WTC11 (cell line): ENCODE data around the gene FAM3D. TPM values are rescaled to one million over a fixed set of nuclear protein-coding genes. Genes with fewer than 3 reads are reported as not detected.

ENCODE experiments used
- ATAC-seq: fragments of 200-7000 bp; cut with Tn5 transposase; 2 replicates; pipeline ENCODE4 v1.10.0; 2021; ENCODE audit warnings: mild to moderate bottlenecking, moderate library complexity
- CTCF ChIA-PET: fragments of 300-600 bp; sonication (Branson Sonifier 250); formaldehyde crosslinking; loops from one replicate; lab custom pipeline; 2021; ENCODE audit warnings: antibody characterized with exemption; lab: Charles Lee
- POLR2A ChIA-PET: fragments of 350-600 bp; sonication (Branson Sonifier 250); formaldehyde crosslinking; loops from one replicate; lab custom pipeline; 2021; ENCODE audit warnings: antibody characterized with exemption; lab: Charles Lee
- DNase-seq: peaks from one replicate; pipeline ENCODE4 v3.0.0; 2021; ENCODE audit warnings: low spot score
- H3K27ac Mint-ChIP-seq: 2 replicates; pipeline ENCODE4 v1.8.0; 2021; ENCODE audit warnings: mixed read lengths
- H3K27me3 Mint-ChIP-seq: 2 replicates; pipeline ENCODE4 v1.8.0; 2021; ENCODE audit warnings: low read depth, mild to moderate bottlenecking, moderate library complexity, mixed read lengths
- H3K36me3 Mint-ChIP-seq: 2 replicates; pipeline ENCODE4 v1.8.0; 2021; ENCODE audit warnings: mixed read lengths
- H3K4me1 Mint-ChIP-seq: 2 replicates; pipeline ENCODE4 v1.8.0; 2022; ENCODE audit warnings: mixed read lengths
- H3K4me3 Mint-ChIP-seq: 2 replicates; pipeline ENCODE4 v1.8.0; 2021; ENCODE audit warnings: mild to moderate bottlenecking, moderate library complexity, mixed read lengths
- H3K9me3 Mint-ChIP-seq: 2 replicates; pipeline ENCODE4 v1.8.0; 2021; ENCODE audit warnings: mixed read lengths
- ATF1 ChIP-seq: sonication (generic); formaldehyde crosslinking; IDR thresholded peaks from 2 replicates; pipeline ENCODE4 v1.8.1; 2023; ENCODE audit warnings: mild to moderate bottlenecking, moderate library complexity, missing genetic modification reagents
- CREM ChIP-seq: sonication (generic); formaldehyde crosslinking; IDR thresholded peaks from 2 replicates; pipeline ENCODE4 v1.8.1; 2022; ENCODE audit warnings: mild to moderate bottlenecking, missing genetic modification reagents, moderate library complexity
- ESRRA ChIP-seq: sonication (generic); formaldehyde crosslinking; IDR thresholded peaks from 2 replicates; pipeline ENCODE4 v1.8.1; 2022; ENCODE audit warnings: mild to moderate bottlenecking, missing genetic modification reagents, borderline replicate concordance
- FOXJ3 ChIP-seq: sonication (generic); formaldehyde crosslinking; IDR thresholded peaks from 2 replicates; pipeline ENCODE4 v1.9.0; 2021; ENCODE audit warnings: missing genetic modification reagents, mild to moderate bottlenecking, borderline replicate concordance
- FOXP1 ChIP-seq: sonication (generic); formaldehyde crosslinking; IDR thresholded peaks from 2 replicates; pipeline ENCODE4 v1.8.0; 2022; ENCODE audit warnings: missing genetic modification reagents, mild to moderate bottlenecking, moderate library complexity, borderline replicate concordance
- HMGA2 ChIP-seq: fragments of 250-450 bp; sonication (Bioruptor Pico); IDR thresholded peaks from 2 replicates; pipeline ENCODE4 v1.4.0; 2021; ENCODE audit warnings: mild to moderate bottlenecking, moderate library complexity
- NFE2L1 ChIP-seq: sonication (generic); formaldehyde crosslinking; IDR thresholded peaks from 2 replicates; pipeline ENCODE4 v1.8.1; 2023; ENCODE audit warnings: missing genetic modification reagents
- NR1H2 ChIP-seq: sonication (generic); formaldehyde crosslinking; IDR thresholded peaks from 2 replicates; pipeline ENCODE4 v1.9.0; 2021; ENCODE audit warnings: mild to moderate bottlenecking, moderate library complexity, missing genetic modification reagents
- NR3C1 ChIP-seq: sonication (generic); formaldehyde crosslinking; conservative IDR thresholded peaks from 2 replicates; pipeline ENCODE4 v1.8.1; 2023; ENCODE audit warnings: low read depth, mild to moderate bottlenecking, missing genetic modification reagents
- PRRX2 ChIP-seq: fragments of 250-450 bp; sonication (Bioruptor Pico); IDR thresholded peaks from 2 replicates; pipeline ENCODE4 v1.8.0; 2021; ENCODE audit warnings: mild to moderate bottlenecking
- SMAD4 ChIP-seq: sonication (generic); formaldehyde crosslinking; IDR thresholded peaks from 2 replicates; pipeline ENCODE4 v1.8.0; 2022; ENCODE audit warnings: mild to moderate bottlenecking, missing genetic modification reagents
- TEAD1 ChIP-seq: sonication (generic); formaldehyde crosslinking; IDR thresholded peaks from 2 replicates; pipeline ENCODE4 v1.8.0; 2022; ENCODE audit warnings: mild to moderate bottlenecking, missing genetic modification reagents
- ZBTB21 ChIP-seq: sonication (generic); formaldehyde crosslinking; IDR thresholded peaks from 2 replicates; pipeline ENCODE4 v1.8.1; 2023; ENCODE audit warnings: mild to moderate bottlenecking, missing genetic modification reagents, borderline replicate concordance
- ZNF219 ChIP-seq: sonication (generic); formaldehyde crosslinking; IDR thresholded peaks from 2 replicates; pipeline ENCODE4 v1.8.0; 2023; ENCODE audit warnings: missing genetic modification reagents, mild to moderate bottlenecking, borderline replicate concordance
- ZNF232 ChIP-seq: sonication (generic); formaldehyde crosslinking; IDR thresholded peaks from 2 replicates; pipeline ENCODE4 v1.8.0; 2022; ENCODE audit warnings: mild to moderate bottlenecking, missing genetic modification reagents
- ZNF671 ChIP-seq: fragments of 250-450 bp; sonication (Bioruptor Pico); IDR thresholded peaks from 2 replicates; pipeline ENCODE4 v1.8.0; 2021; ENCODE audit warnings: mild to moderate bottlenecking
- total RNA-seq: library from RNA; stranded (reverse); gene quantifications from 3 replicates; pipeline ENCODE4 v1.2.3, GENCODE V29; 2021
- TF ChIP-seq, protein P1 (sequence below): sonication (generic); formaldehyde crosslinking; IDR thresholded peaks from 2 replicates; pipeline ENCODE4 v1.8.1; 2022; ENCODE audit warnings: mild to moderate bottlenecking, moderate library complexity, missing genetic modification reagents
- TF ChIP-seq, protein P2 (sequence below): sonication (generic); formaldehyde crosslinking; IDR thresholded peaks from 2 replicates; pipeline ENCODE4 v1.8.1; 2022; ENCODE audit warnings: low read depth, mild to moderate bottlenecking, moderate library complexity, missing genetic modification reagents, borderline replicate concordance
- TF ChIP-seq, protein P3 (sequence below): sonication (generic); formaldehyde crosslinking; IDR thresholded peaks from 2 replicates; pipeline ENCODE4 v1.8.1; 2022; ENCODE audit warnings: missing genetic modification reagents, borderline replicate concordance
- TF ChIP-seq, protein P4 (sequence below): fragments of 250-450 bp; sonication (Bioruptor Pico); IDR thresholded peaks from 2 replicates; pipeline ENCODE4 v1.9.0; 2021; ENCODE audit warnings: mild to moderate bottlenecking
- TF ChIP-seq, protein P5 (sequence below): sonication (generic); formaldehyde crosslinking; IDR thresholded peaks from 2 replicates; pipeline ENCODE4 v1.8.1; 2023; ENCODE audit warnings: mild to moderate bottlenecking, moderate library complexity, missing genetic modification reagents
- TF ChIP-seq, protein P6 (sequence below): sonication (generic); formaldehyde crosslinking; IDR thresholded peaks from 2 replicates; pipeline ENCODE4 v1.8.0; 2022; ENCODE audit warnings: mild to moderate bottlenecking, missing genetic modification reagents

Gene FAM3D
- total RNA-seq, 1 experiment from 2014 or later = 0.66 TPM

DNA sequence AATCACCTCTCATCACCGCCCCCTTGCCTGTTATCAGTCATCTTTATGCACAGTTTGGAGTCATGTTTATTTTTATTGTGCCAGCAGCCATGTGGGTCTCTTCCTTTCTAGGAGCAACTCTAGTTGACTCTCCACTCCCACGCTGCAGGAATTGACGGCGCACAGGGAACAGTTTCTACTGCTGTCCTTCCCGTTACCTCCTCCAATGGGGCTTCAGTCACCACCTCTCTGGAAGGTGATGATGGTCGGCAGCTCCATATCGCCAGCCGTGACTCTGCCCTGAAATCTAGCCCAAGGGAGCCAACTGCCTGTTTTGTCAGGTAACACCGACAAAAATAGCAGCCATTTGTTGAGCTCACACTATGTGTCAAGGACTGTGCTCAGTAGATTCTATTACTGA lies 53.7 kb downstream of the FAM3D start:
- no peaks in the 10 kb centered on the region for H3K36me3 Mint-ChIP-seq
- H3K4me3 Mint-ChIP-seq = no peak overlapping the region
- ChIA-PET POLR2A (no interaction called here), CTCF (interaction anchor here (1.1 kb wide), 1 partner anchor 17 kb away, joined by 4 read pairs; no protein-coding TSS in a partner anchor)
- no peaks in the 10 kb centered on the region for H3K27me3 Mint-ChIP-seq
- ATAC-seq (no peak), DNase-seq (no peak)
- TF ChIP-seq, protein P1, sequence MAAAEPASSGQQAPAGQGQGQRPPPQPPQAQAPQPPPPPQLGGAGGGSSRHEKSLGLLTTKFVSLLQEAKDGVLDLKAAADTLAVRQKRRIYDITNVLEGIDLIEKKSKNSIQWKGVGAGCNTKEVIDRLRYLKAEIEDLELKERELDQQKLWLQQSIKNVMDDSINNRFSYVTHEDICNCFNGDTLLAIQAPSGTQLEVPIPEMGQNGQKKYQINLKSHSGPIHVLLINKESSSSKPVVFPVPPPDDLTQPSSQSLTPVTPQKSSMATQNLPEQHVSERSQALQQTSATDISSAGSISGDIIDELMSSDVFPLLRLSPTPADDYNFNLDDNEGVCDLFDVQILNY (CRISPR knock-in tag) = no peak
- TF ChIP-seq, protein P2, sequence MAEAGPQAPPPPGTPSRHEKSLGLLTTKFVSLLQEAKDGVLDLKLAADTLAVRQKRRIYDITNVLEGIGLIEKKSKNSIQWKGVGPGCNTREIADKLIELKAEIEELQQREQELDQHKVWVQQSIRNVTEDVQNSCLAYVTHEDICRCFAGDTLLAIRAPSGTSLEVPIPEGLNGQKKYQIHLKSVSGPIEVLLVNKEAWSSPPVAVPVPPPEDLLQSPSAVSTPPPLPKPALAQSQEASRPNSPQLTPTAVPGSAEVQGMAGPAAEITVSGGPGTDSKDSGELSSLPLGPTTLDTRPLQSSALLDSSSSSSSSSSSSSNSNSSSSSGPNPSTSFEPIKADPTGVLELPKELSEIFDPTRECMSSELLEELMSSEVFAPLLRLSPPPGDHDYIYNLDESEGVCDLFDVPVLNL (CRISPR knock-in tag) = no peak
- no peak for TF ChIP-seq PRRX2
- TF ChIP-seq FOXJ3 (CRISPR knock-in tag) = no peak
- TF ChIP-seq ZNF219 (CRISPR knock-in tag) = no peak
- no peak for TF ChIP-seq NR3C1 (CRISPR knock-in tag)
- no peak for TF ChIP-seq HMGA2 (CRISPR knock-in tag)
- TF ChIP-seq ATF1 (CRISPR knock-in tag) = no peak
- TF ChIP-seq, protein P3, sequence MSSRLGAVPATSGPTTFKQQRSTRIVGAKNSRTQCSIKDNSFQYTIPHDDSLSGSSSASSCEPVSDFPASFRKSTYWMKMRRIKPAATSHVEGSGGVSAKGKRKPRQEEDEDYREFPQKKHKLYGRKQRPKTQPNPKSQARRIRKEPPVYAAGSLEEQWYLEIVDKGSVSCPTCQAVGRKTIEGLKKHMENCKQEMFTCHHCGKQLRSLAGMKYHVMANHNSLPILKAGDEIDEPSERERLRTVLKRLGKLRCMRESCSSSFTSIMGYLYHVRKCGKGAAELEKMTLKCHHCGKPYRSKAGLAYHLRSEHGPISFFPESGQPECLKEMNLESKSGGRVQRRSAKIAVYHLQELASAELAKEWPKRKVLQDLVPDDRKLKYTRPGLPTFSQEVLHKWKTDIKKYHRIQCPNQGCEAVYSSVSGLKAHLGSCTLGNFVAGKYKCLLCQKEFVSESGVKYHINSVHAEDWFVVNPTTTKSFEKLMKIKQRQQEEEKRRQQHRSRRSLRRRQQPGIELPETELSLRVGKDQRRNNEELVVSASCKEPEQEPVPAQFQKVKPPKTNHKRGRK = no peak
- no peak for TF ChIP-seq ZNF232 (CRISPR knock-in tag)
- no peak for TF ChIP-seq NR1H2
- no peak for TF ChIP-seq ZNF671
- TF ChIP-seq, protein P4, sequence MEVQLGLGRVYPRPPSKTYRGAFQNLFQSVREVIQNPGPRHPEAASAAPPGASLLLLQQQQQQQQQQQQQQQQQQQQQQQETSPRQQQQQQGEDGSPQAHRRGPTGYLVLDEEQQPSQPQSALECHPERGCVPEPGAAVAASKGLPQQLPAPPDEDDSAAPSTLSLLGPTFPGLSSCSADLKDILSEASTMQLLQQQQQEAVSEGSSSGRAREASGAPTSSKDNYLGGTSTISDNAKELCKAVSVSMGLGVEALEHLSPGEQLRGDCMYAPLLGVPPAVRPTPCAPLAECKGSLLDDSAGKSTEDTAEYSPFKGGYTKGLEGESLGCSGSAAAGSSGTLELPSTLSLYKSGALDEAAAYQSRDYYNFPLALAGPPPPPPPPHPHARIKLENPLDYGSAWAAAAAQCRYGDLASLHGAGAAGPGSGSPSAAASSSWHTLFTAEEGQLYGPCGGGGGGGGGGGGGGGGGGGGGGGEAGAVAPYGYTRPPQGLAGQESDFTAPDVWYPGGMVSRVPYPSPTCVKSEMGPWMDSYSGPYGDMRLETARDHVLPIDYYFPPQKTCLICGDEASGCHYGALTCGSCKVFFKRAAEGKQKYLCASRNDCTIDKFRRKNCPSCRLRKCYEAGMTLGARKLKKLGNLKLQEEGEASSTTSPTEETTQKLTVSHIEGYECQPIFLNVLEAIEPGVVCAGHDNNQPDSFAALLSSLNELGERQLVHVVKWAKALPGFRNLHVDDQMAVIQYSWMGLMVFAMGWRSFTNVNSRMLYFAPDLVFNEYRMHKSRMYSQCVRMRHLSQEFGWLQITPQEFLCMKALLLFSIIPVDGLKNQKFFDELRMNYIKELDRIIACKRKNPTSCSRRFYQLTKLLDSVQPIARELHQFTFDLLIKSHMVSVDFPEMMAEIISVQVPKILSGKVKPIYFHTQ = no peak
- no peak overlapping the region for H3K27ac Mint-ChIP-seq
- no peaks in the 10 kb centered on the region for H3K9me3 Mint-ChIP-seq
- peaks cover 9% of the 10 kb centered on the region for H3K4me1 Mint-ChIP-seq

DNA sequence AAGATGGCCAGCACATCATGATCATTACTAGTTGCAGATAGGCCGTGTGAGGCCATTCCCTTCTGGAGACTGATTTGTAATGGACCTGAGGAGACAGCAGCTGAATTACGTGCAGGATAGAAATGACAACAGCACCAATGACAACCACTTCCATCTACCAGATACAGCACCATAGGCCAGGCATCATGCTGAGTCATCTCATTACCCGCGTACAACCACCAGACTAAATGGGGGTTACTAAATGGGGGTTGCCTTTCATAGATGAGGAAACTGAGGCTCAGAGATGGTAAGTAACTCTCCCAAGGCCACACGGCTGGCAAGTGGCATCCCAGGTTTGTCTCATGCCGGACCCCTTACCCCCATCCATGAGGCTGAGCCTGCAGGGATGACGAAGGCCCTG lies 56.6 kb downstream of the FAM3D start:
- ATAC-seq = no peak
- Mint-ChIP-seq H3K9me3 (no peaks in the 10 kb centered on the region), H3K27me3 (no peaks in the 10 kb centered on the region; the same call in 1 of the 2 replicates), H3K27ac (no peak overlapping the region), H3K36me3 (no peaks in the 10 kb centered on the region), H3K4me1 (no peaks in the 10 kb centered on the region), H3K4me3 (no peak overlapping the region)
- ChIA-PET POLR2A (no interaction called here), CTCF (no interaction called here)
- no peak for DNase-seq
- TF ChIP-seq ZNF671 = no peak
- no peak for TF ChIP-seq NR1H2
- no peak for TF ChIP-seq ESRRA (CRISPR knock-in tag)
- TF ChIP-seq SMAD4 = no peak
- TF ChIP-seq NFE2L1 (CRISPR knock-in tag) = no peak
- TF ChIP-seq, protein P3 = no peak
- no peak for TF ChIP-seq TEAD1
- TF ChIP-seq ZBTB21 = no peak
- no peak for TF ChIP-seq FOXP1 (CRISPR knock-in tag)
- TF ChIP-seq, protein P5, sequence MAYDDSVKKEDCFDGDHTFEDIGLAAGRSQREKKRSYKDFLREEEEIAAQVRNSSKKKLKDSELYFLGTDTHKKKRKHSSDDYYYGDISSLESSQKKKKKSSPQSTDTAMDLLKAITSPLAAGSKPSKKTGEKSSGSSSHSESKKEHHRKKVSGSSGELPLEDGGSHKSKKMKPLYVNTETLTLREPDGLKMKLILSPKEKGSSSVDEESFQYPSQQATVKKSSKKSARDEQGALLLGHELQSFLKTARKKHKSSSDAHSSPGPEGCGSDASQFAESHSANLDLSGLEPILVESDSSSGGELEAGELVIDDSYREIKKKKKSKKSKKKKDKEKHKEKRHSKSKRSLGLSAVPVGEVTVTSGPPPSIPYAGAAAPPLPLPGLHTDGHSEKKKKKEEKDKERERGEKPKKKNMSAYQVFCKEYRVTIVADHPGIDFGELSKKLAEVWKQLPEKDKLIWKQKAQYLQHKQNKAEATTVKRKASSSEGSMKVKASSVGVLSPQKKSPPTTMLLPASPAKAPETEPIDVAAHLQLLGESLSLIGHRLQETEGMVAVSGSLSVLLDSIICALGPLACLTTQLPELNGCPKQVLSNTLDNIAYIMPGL = no peak
- TF ChIP-seq CREM (CRISPR knock-in tag) = no peak
- TF ChIP-seq, protein P6, sequence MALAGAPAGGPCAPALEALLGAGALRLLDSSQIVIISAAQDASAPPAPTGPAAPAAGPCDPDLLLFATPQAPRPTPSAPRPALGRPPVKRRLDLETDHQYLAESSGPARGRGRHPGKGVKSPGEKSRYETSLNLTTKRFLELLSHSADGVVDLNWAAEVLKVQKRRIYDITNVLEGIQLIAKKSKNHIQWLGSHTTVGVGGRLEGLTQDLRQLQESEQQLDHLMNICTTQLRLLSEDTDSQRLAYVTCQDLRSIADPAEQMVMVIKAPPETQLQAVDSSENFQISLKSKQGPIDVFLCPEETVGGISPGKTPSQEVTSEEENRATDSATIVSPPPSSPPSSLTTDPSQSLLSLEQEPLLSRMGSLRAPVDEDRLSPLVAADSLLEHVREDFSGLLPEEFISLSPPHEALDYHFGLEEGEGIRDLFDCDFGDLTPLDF (CRISPR knock-in tag) = no peak
- TF ChIP-seq PRRX2 = no peak
- TF ChIP-seq ATF1 (CRISPR knock-in tag) = no peak
